Measurements from ENCODE around the gene SELENOI.
A peak's percentile ranks its signal among the peaks of the same experiment; 100 is the strongest.

SELENOI gene

DNA sequence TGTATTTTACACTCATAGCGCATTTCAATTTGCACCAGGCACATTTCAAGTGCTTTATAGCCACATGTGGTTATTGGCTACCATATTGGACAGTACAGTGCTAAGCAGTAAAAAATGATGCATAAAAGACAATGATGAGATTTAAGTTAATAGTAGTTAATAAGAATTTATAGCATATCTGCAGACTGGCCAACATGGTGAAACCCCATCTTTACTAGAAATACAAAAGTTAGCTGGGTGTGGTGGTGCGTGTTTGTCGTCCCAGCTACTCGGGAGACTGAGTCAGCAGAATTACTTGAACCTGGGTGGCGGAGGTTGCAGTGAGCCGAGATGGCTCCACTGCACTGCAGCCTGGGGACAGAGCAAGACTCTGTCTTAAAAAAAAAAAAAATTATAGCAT lies 65.5 kb downstream of the SELENOI start:
- DNase-seq: no peak
- Histone ChIP-seq H3K9me2 (replicated peaks; ENCODE audit: insufficient read depth, low read length) (no peaks in the 10 kb centered on the region), H4K20me1 (ENCODE audit: insufficient read depth, low read length) (no peaks in the 10 kb centered on the region), H3K79me2 (ENCODE audit: low read length) (no peaks in the 10 kb centered on the region), H3K36me3 (replicated peaks; ENCODE audit: insufficient read depth, low read length) (no peaks in the 10 kb centered on the region), H3K4me2 (ENCODE audit: low read depth, low read length) (peak overlapping the region; percentile 89; the same call in 1 of the 2 replicates), H3K9me3 (replicated peaks; ENCODE audit: insufficient read depth, low read length) (no peaks in the 10 kb centered on the region), H3K27ac (ENCODE audit: low read length) (peak overlapping the region; percentile 58; the same call in 1 of the 2 replicates), H3K4me1 (ENCODE audit: low read length) (peaks cover 11% of the 10 kb centered on the region; the same call in 1 of the 2 replicates), H2AFZ (ENCODE audit: low read length) (peak overlapping the region; percentile 88), H3K27me3 (replicated peaks; ENCODE audit: insufficient read depth, low read length) (no peaks in the 10 kb centered on the region), H3F3A (ENCODE audit: insufficient read depth, low read length) (peaks cover 9% of the 10 kb centered on the region; the same call in 1 of the 2 replicates), H3K4me3 (ENCODE audit: low read length) (peak overlapping the region; percentile 51; the same call in 1 of the 2 replicates), H3K9ac (ENCODE audit: low read length) (no peak overlapping the region; the same call in 1 of the 2 replicates)
- TF ChIP-seq EZH2phosphoT487 (IDR thresholded peaks at IDR 0.05; ENCODE audit: low read length): no peak
- TF ChIP-seq CTCF (IDR thresholded peaks at IDR 0.05; ENCODE audit: low read length): no peak
- TF ChIP-seq EZH2 (optimal IDR thresholded peaks at IDR 0.05; ENCODE audit: low read depth, low read length): no peak

- H3K4me3 ChIP-seq (ENCODE audit: low read length): peak overlapping the region; percentile 51
- no peaks in the 10 kb centered on the region for H3K79me2 ChIP-seq (ENCODE audit: low read length)
- H4K20me1 ChIP-seq (ENCODE audit: insufficient read depth, low read length): no peaks in the 10 kb centered on the region
- H3F3A ChIP-seq (ENCODE audit: insufficient read depth, low read length): peaks cover 9% of the 10 kb centered on the region; the same call in 1 of the 2 replicates
- peak; percentile 82 for DNase-seq
- H3K9ac ChIP-seq (ENCODE audit: low read length): peak overlapping the region; percentile 50
- no peaks in the 10 kb centered on the region for H3K9me2 ChIP-seq (replicated peaks; ENCODE audit: insufficient read depth, low read length)
- H3K36me3 ChIP-seq (replicated peaks; ENCODE audit: insufficient read depth, low read length): no peaks in the 10 kb centered on the region
- TF ChIP-seq EZH2phosphoT487 (IDR thresholded peaks at IDR 0.05; ENCODE audit: low read length): no peak
- no peak for TF ChIP-seq CTCF (IDR thresholded peaks at IDR 0.05; ENCODE audit: low read length)
- no peak for TF ChIP-seq EZH2 (optimal IDR thresholded peaks at IDR 0.05; ENCODE audit: low read depth, low read length)
- peak overlapping the region; percentile 89 for H3K4me2 ChIP-seq (ENCODE audit: low read depth, low read length)
- H3K4me1 ChIP-seq (ENCODE audit: low read length): peaks cover 11% of the 10 kb centered on the region; the same call in 1 of the 2 replicates
- H3K9me3 ChIP-seq (replicated peaks; ENCODE audit: insufficient read depth, low read length): no peaks in the 10 kb centered on the region
- H3K27ac ChIP-seq (ENCODE audit: low read length): peak overlapping the region; percentile 58; the same call in 1 of the 2 replicates
- H3K27me3 ChIP-seq (replicated peaks; ENCODE audit: insufficient read depth, low read length): no peaks in the 10 kb centered on the region
- H2AFZ ChIP-seq (ENCODE audit: low read length): peak overlapping the region; percentile 88
These were observed 66.2 kb downstream of the SELENOI start for GRCh38 chr2:26412091-26412673.

DNA sequence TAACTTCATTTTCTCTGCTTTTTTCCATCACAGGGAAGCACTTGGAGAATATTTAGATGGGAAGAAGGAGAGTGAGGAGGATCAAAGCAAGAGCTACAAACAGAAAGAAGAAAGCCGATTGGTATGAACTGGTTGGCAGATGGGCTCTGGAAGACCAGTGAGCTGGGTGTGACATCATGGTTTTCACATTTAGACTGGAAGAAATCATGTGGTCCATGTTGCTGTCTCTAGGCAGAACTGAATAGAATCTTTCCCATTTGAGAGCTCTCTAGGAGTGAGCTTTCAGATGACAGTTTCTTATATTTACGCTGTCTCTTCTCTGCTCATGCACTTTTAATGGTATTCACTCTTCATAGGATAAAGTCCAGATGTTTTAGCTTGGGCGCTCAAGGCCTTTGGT lies 68.4 kb downstream of the SELENOI start:
- Histone ChIP-seq H3K79me2 (ENCODE audit: low read length) (no peaks in the 10 kb centered on the region), H3K9me3 (replicated peaks; ENCODE audit: insufficient read depth, low read length) (no peaks in the 10 kb centered on the region), H3K9ac (ENCODE audit: low read length) (no peak overlapping the region), H2AFZ (ENCODE audit: low read length) (no peak overlapping the region), H3K27me3 (replicated peaks; ENCODE audit: insufficient read depth, low read length) (no peaks in the 10 kb centered on the region), H3K27ac (ENCODE audit: low read length) (no peak overlapping the region), H3K4me3 (ENCODE audit: low read length) (no peak overlapping the region), H3K36me3 (replicated peaks; ENCODE audit: insufficient read depth, low read length) (no peaks in the 10 kb centered on the region), H3K9me2 (replicated peaks; ENCODE audit: insufficient read depth, low read length) (no peaks in the 10 kb centered on the region), H3F3A (ENCODE audit: insufficient read depth, low read length) (peaks cover 9% of the 10 kb centered on the region; the same call in 1 of the 2 replicates), H3K4me1 (ENCODE audit: low read length) (peaks cover 11% of the 10 kb centered on the region; the same call in 1 of the 2 replicates), H3K4me2 (ENCODE audit: low read depth, low read length) (no peak overlapping the region), H4K20me1 (ENCODE audit: insufficient read depth, low read length) (no peaks in the 10 kb centered on the region)
- no peak for TF ChIP-seq EZH2 (optimal IDR thresholded peaks at IDR 0.05; ENCODE audit: low read depth, low read length)
- TF ChIP-seq EZH2phosphoT487 (IDR thresholded peaks at IDR 0.05; ENCODE audit: low read length): no peak
- TF ChIP-seq CTCF (IDR thresholded peaks at IDR 0.05; ENCODE audit: low read length): no peak
- DNase-seq: no peak

All from MM.1S (cell line).